Endothelial cell of umbilical vein (primary cell): ENCODE data around the gene A1CF. TPM values are rescaled to one million over a fixed set of nuclear protein-coding genes. Genes with fewer than 3 reads are reported as not detected.

Source experiments
- BruUV-seq: library from RNA; stranded (reverse); fragments of 400-500 nt; replicated peaks from 2 replicates; lab custom pipeline; 2021; lab: Mats Ljungman, UMichigan
- CTCF ChIA-PET: fragments of 300-600, 350-600 bp; sonication (Branson Sonifier 250); formaldehyde crosslinking; loops from one replicate; lab custom pipeline; 2021; ENCODE audit warnings: antibody characterized with exemption, inconsistent platforms; lab: Charles Lee
- POLR2A ChIA-PET: fragments of 300-600, 350-600 bp; sonication (Branson Sonifier 250); formaldehyde crosslinking; loops from one replicate; lab custom pipeline; 2021; ENCODE audit warnings: antibody characterized with exemption, inconsistent platforms; lab: Charles Lee
- DNase-seq: peaks from one replicate; pipeline ENCODE4 v3.0.0-alpha.2; 2011; ENCODE audit warnings: low read depth, low spot score
- FAIRE-seq: peaks from 2 replicates; lab custom pipeline; 2011; peaks lifted over from hg19 to GRCh38; lab: Jason Lieb, UNC
- H2AFZ ChIP-seq: 2 replicates; pipeline ENCODE4 v1.6.0; 2012; ENCODE audit warnings: low read depth, low read length, control low read depth, inconsistent platforms
- H3K27ac ChIP-seq: 2 replicates; pipeline ENCODE4 v1.5.1; 2011; ENCODE audit warnings: low read depth, mild to moderate bottlenecking, control low read depth, low read length, moderate library complexity; ENCODE audit not compliant: insufficient read depth
- H3K27me3 ChIP-seq, 2 experiments: 2 replicates each; pipeline versions ENCODE4 v1.6.0 to v1.6.1; 2011; ENCODE audit warnings: low read length in 2 of 2, mixed read lengths in 1 of 2; ENCODE audit not compliant: control insufficient read depth in 2 of 2, insufficient read depth in 2 of 2
- H3K36me3 ChIP-seq, 2 experiments: 2 replicates in 1 of 2; 3 replicates in 1 of 2; pipeline ENCODE4 v1.5.1; 2011; ENCODE audit warnings: low read length in 2 of 2, mild to moderate bottlenecking in 1 of 2, moderate library complexity in 1 of 2; ENCODE audit not compliant: control insufficient read depth in 2 of 2, insufficient read depth in 2 of 2; ENCODE audit errors: extremely low read depth in 1 of 2
- H3K4me1 ChIP-seq: 3 replicates; pipeline ENCODE4 v1.5.1; 2011; ENCODE audit warnings: mild to moderate bottlenecking, low read length; ENCODE audit not compliant: control insufficient read depth, insufficient read depth; ENCODE audit errors: extremely low read depth
- H3K4me2 ChIP-seq: 2 replicates; pipeline ENCODE4 v1.6.1; 2011; ENCODE audit warnings: low read length, control low read depth, mixed read lengths; ENCODE audit not compliant: insufficient read depth
- H3K4me3 ChIP-seq, 3 experiments: fragments of 200-600 bp in 1 of 3; sonication (generic), shearing (Covaris generic) in 1 of 3; replicated peaks in 1 of 3; 2 replicates each; pipeline ENCODE4 v1.5.1; 2011 to 2016; ENCODE audit warnings: control low read depth in 3 of 3, low read length in 3 of 3, mild to moderate bottlenecking in 2 of 3, inconsistent platforms in 1 of 3, low read depth in 1 of 3, moderate library complexity in 1 of 3; ENCODE audit not compliant: insufficient read depth in 1 of 3
- H3K79me2 ChIP-seq: 2 replicates; pipeline ENCODE4 v1.6.0; 2012; ENCODE audit warnings: low read length, inconsistent platforms; ENCODE audit not compliant: control insufficient read depth, insufficient read depth
- H3K9ac ChIP-seq: replicated peaks from 2 replicates; pipeline ENCODE3; 2011; ENCODE audit warnings: low read length, control low read depth; ENCODE audit not compliant: insufficient read depth; ENCODE audit errors: extremely low read depth
- H3K9me1 ChIP-seq: replicated peaks from 3 replicates; pipeline ENCODE4 v1.6.0; 2011; ENCODE audit warnings: mild to moderate bottlenecking, low read length; ENCODE audit not compliant: control insufficient read depth, insufficient read depth; ENCODE audit errors: extremely low read depth
- H3K9me3 ChIP-seq: replicated peaks from 2 replicates; pipeline ENCODE4 v1.5.1; 2012; ENCODE audit warnings: low read length, inconsistent platforms; ENCODE audit not compliant: control insufficient read depth, insufficient read depth
- H4K20me1 ChIP-seq: replicated peaks from 2 replicates; pipeline ENCODE3; 2011; ENCODE audit warnings: mild to moderate bottlenecking, low read length; ENCODE audit not compliant: control insufficient read depth, insufficient read depth; ENCODE audit errors: extremely low read depth
- CTCF ChIP-seq, 2 donors: IDR thresholded peaks; 1 replicate in 1 of 2; 2 replicates in 1 of 2; pipeline ENCODE4 v1.5.1; 2011; ENCODE audit warnings: low read length in 2 of 2, mild to moderate bottlenecking in 2 of 2, moderate library complexity in 2 of 2, control low read depth in 1 of 2, inconsistent platforms in 1 of 2, low read depth in 1 of 2; ENCODE audit not compliant: insufficient read depth in 1 of 2; ENCODE audit errors: extremely low read depth in 1 of 2
- EZH2 ChIP-seq: IDR thresholded peaks from 2 replicates; pipeline ENCODE4 v1.6.1; 2012; ENCODE audit warnings: borderline replicate concordance, low read depth, mild to moderate bottlenecking, moderate library complexity, low read length, inconsistent platforms; ENCODE audit not compliant: severe bottlenecking
- FOS ChIP-seq: IDR thresholded peaks from 2 replicates; pipeline ENCODE4 v1.6.1; 2011; ENCODE audit warnings: mild to moderate bottlenecking, low read length, moderate library complexity, borderline replicate concordance; ENCODE audit not compliant: insufficient read depth
- GATA2 ChIP-seq: IDR thresholded peaks from 2 replicates; pipeline ENCODE4 v1.7.0; 2011; ENCODE audit warnings: low read depth, mild to moderate bottlenecking, moderate library complexity, mixed read lengths, low read length; ENCODE audit not compliant: insufficient read length, insufficient read depth
- JUN ChIP-seq: IDR thresholded peaks from 2 replicates; pipeline ENCODE4 v1.6.1; 2011; ENCODE audit warnings: borderline replicate concordance, low read depth; ENCODE audit not compliant: insufficient read length, insufficient read depth
- MAX ChIP-seq: IDR thresholded peaks from 2 replicates; pipeline ENCODE4 v1.6.1; 2011; ENCODE audit not compliant: insufficient read depth, insufficient read length
- MYC ChIP-seq: IDR thresholded peaks from one replicate; pipeline ENCODE4 v1.6.1; 2011; ENCODE audit warnings: mild to moderate bottlenecking, low read depth, low read length
- POLR2A ChIP-seq: IDR thresholded peaks from 2 replicates; pipeline ENCODE4 v1.6.1; 2012; ENCODE audit warnings: low read depth, mild to moderate bottlenecking, control low read depth, low read length
- POLR2AphosphoS5 ChIP-seq: IDR thresholded peaks from 2 replicates; pipeline ENCODE4 v1.6.1; 2012; ENCODE audit warnings: low read depth, mild to moderate bottlenecking, control low read depth, low read length, moderate library complexity; ENCODE audit not compliant: insufficient read depth
- dilution Hi-C: fragments of 300-500 bp; cut with MboI; formaldehyde crosslinking; loops from one replicate; pipeline ENCODE4 v1.15.0; 2019; ENCODE audit warnings: low sequenced_read_pairs; ENCODE audit not compliant: extremely low pct_ligation_motif_present
- intact Hi-C: fragments of 100-400 bp; cut with micrococcal nuclease; formaldehyde crosslinking; loops from one replicate; pipeline ENCODE4 v1.10.0; 2022
- polyA plus RNA-seq, 4 experiments: library from polyadenylated mRNA; depleted of rRNA in 3 of 4; stranded (reverse) in 3 of 4; unstranded in 1 of 4; fragments of >200 nt; gene quantifications; 2 replicates each; pipeline versions ENCODE4 v1.2.1 to v1.2.3, GENCODE V29; 2011 to 2012; ENCODE audit warnings: missing spikeins in 1 of 4
- total RNA-seq: library from RNA; stranded (reverse); gene quantifications from 2 replicates; pipeline ENCODE4 v1.2.3, GENCODE V29; 2021

The A1CF gene
- total and polyA plus RNA-seq, 2 donors (not counting 3 experiments of a cell fraction or from before 2014, with no cell fraction given) = not detected

- Histone ChIP-seq H3K36me3 (no peaks in the 10 kb centered on the region), H3K4me3 (no peak overlapping the region), H3K4me1 (no peaks in the 10 kb centered on the region), H4K20me1 (no peaks in the 10 kb centered on the region), H3K27me3 (peaks cover 2 to 16% of the 10 kb centered on the region in 2 experiments), H3K9ac (no peak overlapping the region), H3K9me1 (no peaks in the 10 kb centered on the region), H3K27ac (no peak overlapping the region), H3K4me2 (no peak overlapping the region), H3K9me3 (no peaks in the 10 kb centered on the region), H3K79me2 (no peaks in the 10 kb centered on the region), H2AFZ (no peak overlapping the region)
- dilution Hi-C loops (no loop called here), intact Hi-C loops (no loop called here)
- no peak for DNase-seq
- TF ChIP-seq POLR2A (no peak), JUN (no peak), POLR2AphosphoS5 (no peak), MYC (no peak), CTCF (IDR thresholded peaks at IDR 0.05; ENCODE audit: extremely low read depth in 1 of 2, insufficient read depth in 1 of 2, low read depth in 1 of 2, low read length in 2 of 2) (no peak), GATA2 (no peak), EZH2 (no peak), MAX (no peak), FOS (no peak)
- CTCF ChIA-PET = no interaction called here
- FAIRE-seq = no peak
- POLR2A ChIA-PET = no interaction called here
- no TSS peak for BruUV-seq
Measured at GRCh38 chr10:50807851-50808776, 77.3 kb downstream of the A1CF start.
